Fibroblast of lung (primary cell): ENCODE results near the gene OOSP3. TPM values are rescaled to one million over a fixed set of nuclear protein-coding genes. Genes with fewer than 3 reads are reported as not detected.

ENCODE experiments used
- DNase-seq, 2 donors: peaks; one replicate each; pipeline versions ENCODE4 v3.0.0 to v3.0.0-alpha.2; 2010; ENCODE audit warnings: low read depth in 2 of 2
- H2AFZ ChIP-seq: 2 replicates; pipeline ENCODE4 v1.5.1; 2012; ENCODE audit warnings: low read length, control low read depth, inconsistent platforms
- H3K27ac ChIP-seq: 2 replicates; pipeline ENCODE4 v1.5.1; 2011; ENCODE audit warnings: low read length, control low read depth; ENCODE audit not compliant: insufficient read depth
- H3K27me3 ChIP-seq: 2 replicates; pipeline ENCODE4 v1.5.1; 2011; ENCODE audit warnings: mild to moderate bottlenecking, low read length; ENCODE audit not compliant: control insufficient read depth, insufficient read depth
- H3K36me3 ChIP-seq: 2 replicates; pipeline ENCODE4 v1.5.1; 2011; ENCODE audit warnings: low read length; ENCODE audit not compliant: control insufficient read depth, insufficient read depth
- H3K4me1 ChIP-seq: 2 replicates; pipeline ENCODE4 v1.5.1; 2011; ENCODE audit warnings: low read length; ENCODE audit not compliant: control insufficient read depth, insufficient read depth; ENCODE audit errors: extremely low read depth
- H3K4me2 ChIP-seq: 2 replicates; pipeline ENCODE4 v1.5.1; 2011; ENCODE audit warnings: low read length, control low read depth; ENCODE audit not compliant: insufficient read depth; ENCODE audit errors: extremely low read depth
- H3K4me3 ChIP-seq, 4 experiments: fragments of 200-600 bp in 1 of 4; sonication (generic) in 1 of 4; replicated peaks in 1 of 4; 2 replicates each; pipeline ENCODE4 v1.5.1; 2011 to 2016; ENCODE audit warnings: low read length in 4 of 4, low read depth in 3 of 4, mild to moderate bottlenecking in 3 of 4, control low read depth in 2 of 4, inconsistent platforms in 1 of 4, mixed read lengths in 1 of 4; ENCODE audit not compliant: insufficient read depth in 1 of 4; ENCODE audit errors: control extremely low read depth in 1 of 4
- H3K79me2 ChIP-seq: 2 replicates; pipeline ENCODE4 v1.5.1; 2012; ENCODE audit warnings: mild to moderate bottlenecking, low read length, inconsistent platforms; ENCODE audit not compliant: control insufficient read depth, insufficient read depth
- H3K9ac ChIP-seq: 2 replicates; pipeline ENCODE4 v1.5.1; 2011; ENCODE audit warnings: mild to moderate bottlenecking, low read length, control low read depth; ENCODE audit not compliant: insufficient read depth
- H3K9me3 ChIP-seq: 2 replicates; pipeline ENCODE4 v1.5.1; 2012; ENCODE audit warnings: low read depth, low read length; ENCODE audit not compliant: control insufficient read depth, insufficient read depth
- H4K20me1 ChIP-seq: 2 replicates; pipeline ENCODE4 v1.5.1; 2011; ENCODE audit warnings: low read length; ENCODE audit not compliant: control insufficient read depth, insufficient read depth; ENCODE audit errors: extremely low read depth
- EZH2 ChIP-seq: IDR thresholded peaks from 2 replicates; pipeline ENCODE4 v1.5.1; 2012; ENCODE audit warnings: low read length, control low read depth, mild to moderate bottlenecking; ENCODE audit errors: missing control alignments
- polyA minus RNA-seq: library from RNA; depleted of rRNA, polyadenylated mRNA; stranded (reverse); fragments of >200 nt; gene quantifications from 2 replicates; pipeline ENCODE4 v1.2.3, GENCODE V29; 2011; ENCODE audit warnings: low replicate concordance
- polyA plus RNA-seq, 2 donors: library from polyadenylated mRNA; depleted of rRNA in 1 of 2; stranded (reverse) in 1 of 2; unstranded in 1 of 2; fragments of >200 nt; gene quantifications; 2 replicates each; pipeline ENCODE4 v1.2.1, GENCODE V29; 2011 to 2012; ENCODE audit warnings: missing spikeins in 1 of 2
- total RNA-seq: library from RNA; depleted of rRNA; stranded (reverse); fragments of >200 nt; gene quantifications from 2 replicates; pipeline ENCODE4 v1.2.1, GENCODE V29; 2014
- TF ChIP-seq, protein P1 (sequence below), 2 donors: IDR thresholded peaks in 1 of 2; conservative IDR thresholded peaks in 1 of 2; 1 replicate in 1 of 2; 2 replicates in 1 of 2; pipeline ENCODE4 v1.5.1; 2011 to 2012; ENCODE audit warnings: low read length in 2 of 2, control low read depth in 1 of 2, inconsistent platforms in 1 of 2, low read depth in 1 of 2, mild to moderate bottlenecking in 1 of 2

Gene OOSP3, protein sequence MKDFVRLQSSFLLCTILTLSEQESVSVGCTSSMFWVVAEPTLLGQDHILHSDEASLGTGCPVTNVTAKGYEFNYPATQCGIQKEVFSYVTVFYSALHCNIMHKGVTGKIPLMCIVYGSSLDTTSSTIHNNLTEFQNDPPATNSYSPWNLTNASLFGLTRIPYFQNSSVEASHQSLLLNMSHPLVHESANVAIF
- not detected in 2 replicates for total RNA-seq
- not detected in 2 replicates for polyA plus RNA-seq
- not detected in 2 replicates for polyA plus RNA-seq (2012)
- polyA minus RNA-seq: not detected in 2 replicates

DNA sequence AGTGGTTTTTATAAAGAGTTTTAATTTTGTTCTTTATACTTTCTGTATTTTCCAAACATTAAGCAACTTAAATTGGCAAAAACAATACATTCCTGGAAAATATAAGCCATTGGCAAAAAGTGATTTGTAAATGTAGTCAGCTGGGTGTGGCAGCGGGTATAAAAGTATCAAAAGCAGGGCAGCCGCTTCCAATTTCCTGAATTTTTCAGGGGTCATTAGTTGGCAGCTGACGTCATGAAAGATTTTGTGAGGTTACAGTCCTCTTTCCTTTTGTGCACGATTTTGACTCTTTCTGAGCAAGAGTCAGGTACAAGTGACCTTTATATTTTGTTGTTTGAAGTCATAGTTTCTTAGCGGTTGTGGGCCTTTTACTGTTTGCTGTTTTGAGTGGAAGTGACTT lies at the start of gene OOSP3:
Gene OOSP3, plus strand, starts transcription at position 208 of the 400 bp plus-strand sequence. Its CDS starts 27 bp downstream, at position 235.
- Histone ChIP-seq H3K9ac (no peak within 1 kb of the TSS), H3K79me2 (no peaks in the 10 kb centered on the region), H3K4me3 (no peak within 1 kb of the TSS), H3K27me3 (no peaks in the 10 kb centered on the region), H3K4me2 (no peak within 1 kb of the TSS), H3K4me1 (no peaks in the 10 kb centered on the region), H2AFZ (no peak within 1 kb of the TSS), H4K20me1 (no peaks in the 10 kb centered on the region), H3K36me3 (no peaks in the 10 kb centered on the region), H3K27ac (no peak within 1 kb of the TSS), H3K9me3 (no peaks in the 10 kb centered on the region)
- DNase-seq: no peak
- TF ChIP-seq, protein P1, sequence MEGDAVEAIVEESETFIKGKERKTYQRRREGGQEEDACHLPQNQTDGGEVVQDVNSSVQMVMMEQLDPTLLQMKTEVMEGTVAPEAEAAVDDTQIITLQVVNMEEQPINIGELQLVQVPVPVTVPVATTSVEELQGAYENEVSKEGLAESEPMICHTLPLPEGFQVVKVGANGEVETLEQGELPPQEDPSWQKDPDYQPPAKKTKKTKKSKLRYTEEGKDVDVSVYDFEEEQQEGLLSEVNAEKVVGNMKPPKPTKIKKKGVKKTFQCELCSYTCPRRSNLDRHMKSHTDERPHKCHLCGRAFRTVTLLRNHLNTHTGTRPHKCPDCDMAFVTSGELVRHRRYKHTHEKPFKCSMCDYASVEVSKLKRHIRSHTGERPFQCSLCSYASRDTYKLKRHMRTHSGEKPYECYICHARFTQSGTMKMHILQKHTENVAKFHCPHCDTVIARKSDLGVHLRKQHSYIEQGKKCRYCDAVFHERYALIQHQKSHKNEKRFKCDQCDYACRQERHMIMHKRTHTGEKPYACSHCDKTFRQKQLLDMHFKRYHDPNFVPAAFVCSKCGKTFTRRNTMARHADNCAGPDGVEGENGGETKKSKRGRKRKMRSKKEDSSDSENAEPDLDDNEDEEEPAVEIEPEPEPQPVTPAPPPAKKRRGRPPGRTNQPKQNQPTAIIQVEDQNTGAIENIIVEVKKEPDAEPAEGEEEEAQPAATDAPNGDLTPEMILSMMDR (conservative IDR thresholded peaks at IDR 0.05 in 1 of 2, IDR thresholded peaks at IDR 0.05 in 1 of 2; ENCODE audit: low read depth in 1 of 2, low read length in 2 of 2): no peak
- TF ChIP-seq EZH2: no peak

DNA sequence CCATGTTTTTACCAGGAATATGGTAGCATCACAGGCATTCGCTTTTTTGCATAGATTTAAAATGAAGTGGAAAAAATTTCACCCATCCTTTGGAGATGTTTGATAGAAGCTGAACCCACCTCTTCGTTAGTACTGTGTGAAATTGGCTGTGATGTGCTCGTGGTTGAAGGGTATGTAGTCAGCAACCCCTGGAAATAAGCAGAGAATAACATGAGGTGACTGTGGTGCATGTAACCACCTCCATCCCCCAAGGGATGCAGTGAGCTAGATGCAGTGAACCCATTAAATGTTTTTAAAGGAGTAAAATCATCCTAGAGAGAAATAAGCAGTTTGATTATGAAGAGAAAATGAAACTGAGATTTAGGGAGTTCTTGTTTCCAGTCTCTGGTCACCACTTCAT lies 49.2 kb upstream of the OOSP3 start:
- Histone ChIP-seq H2AFZ (no peak overlapping the region), H3K27ac (no peak overlapping the region), H3K4me3 (no peak overlapping the region), H3K9ac (no peak overlapping the region), H3K79me2 (no peaks in the 10 kb centered on the region), H3K27me3 (no peaks in the 10 kb centered on the region), H3K4me1 (no peaks in the 10 kb centered on the region), H4K20me1 (no peaks in the 10 kb centered on the region), H3K36me3 (no peaks in the 10 kb centered on the region), H3K4me2 (no peak overlapping the region), H3K9me3 (no peaks in the 10 kb centered on the region)
- no peak for TF ChIP-seq EZH2
- TF ChIP-seq, protein P1 (conservative IDR thresholded peaks at IDR 0.05 in 1 of 2, IDR thresholded peaks at IDR 0.05 in 1 of 2; ENCODE audit: low read depth in 1 of 2, low read length in 2 of 2): no peak
- no peak for DNase-seq

DNA sequence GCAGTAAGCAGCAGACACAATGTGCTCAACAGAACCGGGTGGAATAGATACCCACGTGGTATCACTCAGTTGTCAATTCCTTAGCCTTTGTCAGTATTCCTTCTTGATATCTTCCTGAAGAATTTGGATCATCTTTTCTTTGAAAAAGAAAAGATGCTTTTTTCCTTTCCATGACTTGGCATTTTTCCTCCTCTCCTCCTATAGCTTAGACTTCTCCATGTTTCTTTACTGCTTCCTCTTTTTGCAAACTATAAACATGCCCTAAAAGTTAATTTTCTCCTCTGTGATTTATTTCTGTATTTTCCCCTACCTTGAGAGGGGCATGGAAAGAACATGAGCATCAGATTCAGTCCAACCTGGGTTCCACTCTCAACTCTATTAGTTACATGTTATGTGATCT lies 45.0 kb upstream of the OOSP3 start:
- Histone ChIP-seq H3K27ac (no peak overlapping the region), H3K9me3 (no peaks in the 10 kb centered on the region), H3K4me1 (no peaks in the 10 kb centered on the region), H2AFZ (no peak overlapping the region), H3K79me2 (no peaks in the 10 kb centered on the region), H3K27me3 (no peaks in the 10 kb centered on the region), H4K20me1 (no peaks in the 10 kb centered on the region), H3K9ac (no peak overlapping the region), H3K36me3 (no peaks in the 10 kb centered on the region), H3K4me3 (no peak overlapping the region), H3K4me2 (no peak overlapping the region)
- no peak for DNase-seq
- no peak for TF ChIP-seq EZH2
- TF ChIP-seq, protein P1 (conservative IDR thresholded peaks at IDR 0.05 in 1 of 2, IDR thresholded peaks at IDR 0.05 in 1 of 2; ENCODE audit: low read depth in 1 of 2, low read length in 2 of 2): no peak
